Measurements from ENCODE around the gene TADA1. TPM values are rescaled to one million over a fixed set of nuclear protein-coding genes. Genes with fewer than 3 reads are reported as not detected.

Gene TADA1
- total and polyA plus RNA-seq, 4 donors, result 9.1 to 21.3 (median 15.0) TPM

GRCh38 chr1:166903232-166903631, 27.2 kb upstream of the TADA1 start:
- WGBS, result 83% methylated on average over 1 of the region's 1 CpG
- Histone ChIP-seq H3K4me3 (ENCODE audit: low read depth in 1 of 3, low read length in 3 of 3) (no peak overlapping the region), H3K36me3 (ENCODE audit: control insufficient read depth in 4 of 4, insufficient read depth in 3 of 4, low read depth in 1 of 4, low read length in 3 of 4) (no peaks in the 10 kb centered on the region), H3K9me3 (ENCODE audit: control insufficient read depth in 4 of 4, low read length in 3 of 4) (no peaks in the 10 kb centered on the region), H3K27me3 (ENCODE audit: control insufficient read depth in 4 of 4, insufficient read depth in 4 of 4, low read length in 3 of 4) (no peaks in the 10 kb centered on the region), H3K9ac (ENCODE audit: low read depth in 1 of 2, low read length in 2 of 2) (no peak overlapping the region), H3K27ac (ENCODE audit: low read depth in 1 of 2, low read length in 2 of 2) (no peak overlapping the region), H3K4me1 (ENCODE audit: control insufficient read depth in 4 of 4, insufficient read depth in 4 of 4, low read length in 3 of 4) (no peaks in the 10 kb centered on the region)
- TF ChIP-seq FOXA1 (IDR thresholded peaks at IDR 0.05) (no peak), RAD21 (IDR thresholded peaks at IDR 0.05) (no peak), JUND (IDR thresholded peaks at IDR 0.05) (no peak), EGR1 (IDR thresholded peaks at IDR 0.05; ENCODE audit: low read depth in 2 of 2) (no peak), FOXA2 (IDR thresholded peaks at IDR 0.05) (no peak), ATF3 (IDR thresholded peaks at IDR 0.05) (no peak), CTCF (IDR thresholded peaks at IDR 0.05; ENCODE audit: low read depth, low read length, missing input control) (no peak), REST (IDR thresholded peaks at IDR 0.05) (no peak)
- no peak for DNase-seq (ENCODE audit: low spot score)

GRCh38 chr1:166902279-166902678, 26.2 kb upstream of the TADA1 start:
- Histone ChIP-seq H3K27me3 (ENCODE audit: control insufficient read depth in 4 of 4, insufficient read depth in 4 of 4, low read length in 3 of 4) (no peaks in the 10 kb centered on the region), H3K27ac (ENCODE audit: low read depth in 1 of 2, low read length in 2 of 2) (no peak overlapping the region), H3K36me3 (ENCODE audit: control insufficient read depth in 4 of 4, insufficient read depth in 3 of 4, low read depth in 1 of 4, low read length in 3 of 4) (no peaks in the 10 kb centered on the region), H3K4me3 (ENCODE audit: low read depth in 1 of 3, low read length in 3 of 3) (no peak overlapping the region), H3K9ac (ENCODE audit: low read depth in 1 of 2, low read length in 2 of 2) (no peak overlapping the region), H3K4me1 (ENCODE audit: control insufficient read depth in 4 of 4, insufficient read depth in 4 of 4, low read length in 3 of 4) (no peaks in the 10 kb centered on the region), H3K9me3 (ENCODE audit: control insufficient read depth in 4 of 4, low read length in 3 of 4) (peaks cover 0 to 3% (median 1%) of the 10 kb centered on the region in 4 donors)
- WGBS, result 81% methylated on average over 1 of the region's 1 CpG
- no peak for TF ChIP-seq NR2F2 (IDR thresholded peaks at IDR 0.05)
- no peak for TF ChIP-seq SP1 (IDR thresholded peaks at IDR 0.05)
- no peak for TF ChIP-seq YY1 (IDR thresholded peaks at IDR 0.05)
- no peak for TF ChIP-seq JUND (IDR thresholded peaks at IDR 0.05)
- no peak for TF ChIP-seq FOXA2 (IDR thresholded peaks at IDR 0.05)
- TF ChIP-seq HNF4G (IDR thresholded peaks at IDR 0.05), result no peak
- TF ChIP-seq ATF3 (IDR thresholded peaks at IDR 0.05), result no peak
- TF ChIP-seq TAF1 (conservative IDR thresholded peaks at IDR 0.05), result no peak
- DNase-seq (ENCODE audit: low spot score), result no peak

GRCh38 chr1:166900987-166901386, 24.9 kb upstream of the TADA1 start:
- Histone ChIP-seq H3K4me3 (ENCODE audit: low read depth in 1 of 3, low read length in 3 of 3) (no peak overlapping the region), H3K36me3 (ENCODE audit: control insufficient read depth in 4 of 4, insufficient read depth in 3 of 4, low read depth in 1 of 4, low read length in 3 of 4) (no peaks in the 10 kb centered on the region), H3K27ac (ENCODE audit: low read depth in 1 of 2, low read length in 2 of 2) (no peak overlapping the region), H3K9me3 (ENCODE audit: control insufficient read depth in 4 of 4, low read length in 3 of 4) (peaks cover 0 to 4% (median 1%) of the 10 kb centered on the region in 4 donors), H3K27me3 (ENCODE audit: control insufficient read depth in 4 of 4, insufficient read depth in 4 of 4, low read length in 3 of 4) (peaks cover 0 to under 1% (median 0%) of the 10 kb centered on the region in 4 donors), H3K4me1 (ENCODE audit: control insufficient read depth in 4 of 4, insufficient read depth in 4 of 4, low read length in 3 of 4) (no peaks in the 10 kb centered on the region), H3K9ac (ENCODE audit: low read depth in 1 of 2, low read length in 2 of 2) (no peak overlapping the region)
- DNase-seq (ENCODE audit: low spot score), result no peak
- WGBS, result 43% methylated on average over 4 of the region's 4 CpGs
- TF ChIP-seq SP1 (IDR thresholded peaks at IDR 0.05) (no peak), JUND (IDR thresholded peaks at IDR 0.05) (no peak), ATF3 (IDR thresholded peaks at IDR 0.05) (no peak), ZBTB33 (IDR thresholded peaks at IDR 0.05) (no peak), GABPA (IDR thresholded peaks at IDR 0.05 in 1 of 2, conservative IDR thresholded peaks at IDR 0.05 in 1 of 2) (no peak), YY1 (IDR thresholded peaks at IDR 0.05) (no peak), EGR1 (IDR thresholded peaks at IDR 0.05; ENCODE audit: low read depth in 2 of 2) (no peak), FOXA2 (IDR thresholded peaks at IDR 0.05) (no peak), RAD21 (IDR thresholded peaks at IDR 0.05) (no peak), TAF1 (conservative IDR thresholded peaks at IDR 0.05) (no peak), RXRA (IDR thresholded peaks at IDR 0.05) (no peak), FOXA1 (IDR thresholded peaks at IDR 0.05) (no peak), HNF4A (conservative IDR thresholded peaks at IDR 0.05) (no peak), MAX (IDR thresholded peaks at IDR 0.05) (no peak), HNF4G (IDR thresholded peaks at IDR 0.05) (no peak)
